Hepatocyte (in vitro differentiated cells): Measurements from ENCODE around the gene DDX1. TPM values are rescaled to one million over a fixed set of nuclear protein-coding genes. Genes with fewer than 3 reads are reported as not detected.
A peak's percentile ranks its signal among the peaks of the same experiment; 100 is the strongest.

Experiments
- DNase-seq: peaks from one replicate; pipeline ENCODE4 v3.0.0-alpha.2; 2016; ENCODE audit warnings: low spot score
- H2AFZ ChIP-seq: fragments of 200-600 bp; sonication (generic); 2 replicates; pipeline ENCODE4 v1.6.0; 2016; ENCODE audit warnings: antibody characterized with exemption, mild to moderate bottlenecking
- H3K27ac ChIP-seq: fragments of 200-600 bp; sonication (generic); 2 replicates; pipeline ENCODE4 v1.5.1; 2016; ENCODE audit warnings: mild to moderate bottlenecking
- H3K27me3 ChIP-seq: fragments of 200-600 bp; sonication (generic); 2 replicates; pipeline ENCODE4 v1.6.1; 2016
- H3K36me3 ChIP-seq: fragments of 200-600 bp; sonication (generic); replicated peaks from 2 replicates; pipeline ENCODE4 v1.5.1; 2016; ENCODE audit warnings: low read depth; ENCODE audit not compliant: insufficient read depth
- H3K4me1 ChIP-seq: fragments of 200-600 bp; sonication (generic); 2 replicates; pipeline ENCODE4 v1.5.1; 2016; ENCODE audit warnings: mild to moderate bottlenecking, moderate library complexity; ENCODE audit not compliant: insufficient read depth
- H3K4me2 ChIP-seq: fragments of 200-600 bp; sonication (generic); 2 replicates; pipeline ENCODE4 v1.6.0; 2016
- H3K4me3 ChIP-seq: fragments of 200-600 bp; sonication (generic); 2 replicates; pipeline ENCODE4 v1.5.1; 2016; ENCODE audit warnings: mild to moderate bottlenecking
- H3K79me2 ChIP-seq: fragments of 200-600 bp; sonication (generic); 2 replicates; pipeline ENCODE4 v1.6.0; 2017; ENCODE audit warnings: mild to moderate bottlenecking
- H3K9me2 ChIP-seq: fragments of 200-600 bp; sonication (generic); replicated peaks from 2 replicates; pipeline ENCODE4 v1.6.0; 2017; ENCODE audit warnings: mild to moderate bottlenecking; ENCODE audit not compliant: insufficient read depth
- H3K9me3 ChIP-seq: fragments of 200-600 bp; sonication (generic); 2 replicates; pipeline ENCODE4 v1.5.1; 2016; ENCODE audit warnings: low read depth, mild to moderate bottlenecking
- H4K20me1 ChIP-seq: fragments of 200-600 bp; sonication (generic); 2 replicates; pipeline ENCODE4 v1.6.0; 2016; ENCODE audit warnings: mild to moderate bottlenecking; ENCODE audit not compliant: insufficient read depth, poor library complexity, severe bottlenecking
- CTCF ChIP-seq: fragments of 200-600 bp; sonication (generic); IDR thresholded peaks from 2 replicates; pipeline ENCODE4 v1.5.1; 2016; ENCODE audit warnings: antibody characterized with exemption, mild to moderate bottlenecking; ENCODE audit not compliant: poor library complexity
- EZH2 ChIP-seq: fragments of 200-600 bp; sonication (generic); IDR thresholded peaks from 2 replicates; pipeline ENCODE4 v1.6.1; 2016; ENCODE audit warnings: antibody characterized with exemption, mild to moderate bottlenecking, borderline replicate concordance
- EZH2phosphoT487 ChIP-seq: fragments of 200-600 bp; sonication (generic); IDR thresholded peaks from one replicate; pipeline ENCODE4 v1.6.1; 2018; ENCODE audit warnings: antibody characterized with exemption, mild to moderate bottlenecking, low read depth, moderate library complexity; ENCODE audit not compliant: unreplicated experiment, severe bottlenecking
- WGBS: methylation state at CpG from one replicate; pipeline ENCODE4 v1.1.6; 2016; ENCODE audit warnings: low lambda C conversion rate; ENCODE audit errors: missing lambda C conversion rate; 5-methylcytosine and 5-hydroxymethylcytosine counted together
- polyA plus RNA-seq: library from polyadenylated mRNA; unstranded; fragments of >200 nt; fragmentation: Nextera tagmentation; extraction: Ambion mirVana; gene quantifications from 2 replicates; pipeline ENCODE4 v1.2.1, GENCODE V29; 2016
- total RNA-seq: library from RNA; depleted of rRNA; stranded (reverse); fragments of >200 nt; gene quantifications from 2 replicates; pipeline ENCODE4 v1.2.3, GENCODE V29; 2014

DDX1 gene
- total and polyA plus RNA-seq, 2 experiments from 2014 or later, result 70.2 to 76.2 TPM

- H3K27me3 ChIP-seq, result no peaks in the 10 kb centered on the region
- no peak overlapping the region for H3K4me3 ChIP-seq
- H3K4me1 ChIP-seq, result no peaks in the 10 kb centered on the region
- no peaks in the 10 kb centered on the region for H4K20me1 ChIP-seq
- no peaks in the 10 kb centered on the region for H3K9me3 ChIP-seq
- no peak overlapping the region for H2AFZ ChIP-seq
- H3K79me2 ChIP-seq, result no peaks in the 10 kb centered on the region
- TF ChIP-seq CTCF (no peak), EZH2phosphoT487 (no peak), EZH2 (no peak)
- WGBS, result 96% methylated on average over 12 of the region's 12 CpGs
- H3K36me3 ChIP-seq, result no peaks in the 10 kb centered on the region
- H3K27ac ChIP-seq, result no peak overlapping the region
- DNase-seq, result no peak
- H3K4me2 ChIP-seq, result no peak overlapping the region
- no peaks in the 10 kb centered on the region for H3K9me2 ChIP-seq
Observed at GRCh38 chr2:15568874-15569273, 22.8 kb upstream of the DDX1 start.

- Histone ChIP-seq H4K20me1 (no peaks in the 10 kb centered on the region), H3K27me3 (no peaks in the 10 kb centered on the region), H3K4me1 (no peaks in the 10 kb centered on the region), H2AFZ (no peak overlapping the region), H3K27ac (no peak overlapping the region), H3K9me2 (no peaks in the 10 kb centered on the region), H3K4me2 (no peak overlapping the region), H3K4me3 (no peak overlapping the region), H3K36me3 (no peaks in the 10 kb centered on the region), H3K79me2 (no peaks in the 10 kb centered on the region), H3K9me3 (no peaks in the 10 kb centered on the region)
- TF ChIP-seq CTCF (no peak), EZH2phosphoT487 (no peak), EZH2 (no peak)
- 83% methylated on average over 5 of the region's 5 CpGs for WGBS
- DNase-seq, result no peak
Observed at GRCh38 chr2:15570104-15570503, 21.6 kb upstream of the DDX1 start.

- H4K20me1 ChIP-seq, result no peaks in the 10 kb centered on the region
- no peak for TF ChIP-seq CTCF
- TF ChIP-seq EZH2, result no peak
- TF ChIP-seq EZH2phosphoT487, result no peak
- H3K9me2 ChIP-seq, result no peaks in the 10 kb centered on the region
- no peak overlapping the region for H3K4me3 ChIP-seq
- no peaks in the 10 kb centered on the region for H3K4me1 ChIP-seq
- no peak overlapping the region for H3K4me2 ChIP-seq
- H3K27me3 ChIP-seq, result no peaks in the 10 kb centered on the region
- no peaks in the 10 kb centered on the region for H3K36me3 ChIP-seq
- no peak overlapping the region for H3K27ac ChIP-seq
- no peak for DNase-seq
- 40% methylated on average over 3 of the region's 3 CpGs for WGBS
- H3K79me2 ChIP-seq, result no peaks in the 10 kb centered on the region
- peak overlapping the region; percentile 6 for H2AFZ ChIP-seq
- no peaks in the 10 kb centered on the region for H3K9me3 ChIP-seq
Observed at GRCh38 chr2:15571729-15572128, 19.9 kb upstream of the DDX1 start.

GRCh38 chr2:15577071-15577735 lies 14.5 kb upstream of the DDX1 start:
- TF ChIP-seq EZH2 (no peak), CTCF (peak; percentile 78)
- no peaks in the 10 kb centered on the region for H3K36me3 ChIP-seq
- H3K4me2 ChIP-seq, result no peak overlapping the region
- 23% methylated on average over 7 of the region's 7 CpGs for WGBS
- H2AFZ ChIP-seq, result no peak overlapping the region
- no peak overlapping the region for H3K4me3 ChIP-seq
- H3K27ac ChIP-seq, result no peak overlapping the region
- no peaks in the 10 kb centered on the region for H3K9me3 ChIP-seq
- no peaks in the 10 kb centered on the region for H3K9me2 ChIP-seq
- H3K4me1 ChIP-seq, result no peaks in the 10 kb centered on the region
- no peaks in the 10 kb centered on the region for H4K20me1 ChIP-seq
- peak; percentile 94 for DNase-seq
- H3K27me3 ChIP-seq, result no peaks in the 10 kb centered on the region
- H3K79me2 ChIP-seq, result no peaks in the 10 kb centered on the region
